ENCODE data around the gene IL3.

Gene IL3

GRCh38 chr5:132074091-132074771 is 13.8 kb downstream of the IL3 start:
- DNase-seq, result no peak

GRCh38 chr5:132074772-132075718 is 14.6 kb downstream of the IL3 start:
- DNase-seq, result no peak

GRCh38 chr5:132075719-132076077 is 15.2 kb downstream of the IL3 start:
- DNase-seq, result no peak

GRCh38 chr5:132076202-132076830 is 15.9 kb downstream of the IL3 start:
- DNase-seq, result no peak

GRCh38 chr5:132076983-132077382 is 16.5 kb downstream of the IL3 start:
- DNase-seq, result no peak

- no peak for DNase-seq
Observed at GRCh38 chr5:132079081-132079480, 18.6 kb downstream of the IL3 start.

- DNase-seq, result no peak
Observed at GRCh38 chr5:132079619-132080018, 19.2 kb downstream of the IL3 start.

- DNase-seq, result no peak
Observed at GRCh38 chr5:132080595-132080994, 20.1 kb downstream of the IL3 start.

GRCh38 chr5:132081458-132081857 is 21.0 kb downstream of the IL3 start:
- DNase-seq, result no peak

GRCh38 chr5:132082329-132083023 is 22.0 kb downstream of the IL3 start:
- DNase-seq, result no peak

- no peak for DNase-seq
Observed at GRCh38 chr5:132083071-132083678, 22.7 kb downstream of the IL3 start.

GRCh38 chr5:132085686-132086085 is 25.2 kb downstream of the IL3 start:
- no peak for DNase-seq

GRCh38 chr5:132086277-132086794 is 25.9 kb downstream of the IL3 start:
- no peak for DNase-seq

GRCh38 chr5:132087176-132087575 is 26.7 kb downstream of the IL3 start:
- DNase-seq, result no peak

GRCh38 chr5:132087661-132088060 is 27.2 kb downstream of the IL3 start:
- no peak for DNase-seq

- DNase-seq, result no peak
Observed at GRCh38 chr5:132089363-132089762, 28.9 kb downstream of the IL3 start.

GRCh38 chr5:132090107-132090506 is 29.7 kb downstream of the IL3 start:
- no peak for DNase-seq

GRCh38 chr5:132093271-132093670 is 32.8 kb downstream of the IL3 start:
- peak; percentile 66 for DNase-seq

GRCh38 chr5:132094393-132095076 is 34.1 kb downstream of the IL3 start:
- DNase-seq, result peak; percentile 8

- no peak for DNase-seq
Observed at GRCh38 chr5:132095077-132095410, 34.6 kb downstream of the IL3 start.

GRCh38 chr5:132095424-132095972 is 35.0 kb downstream of the IL3 start:
- DNase-seq, result no peak

- DNase-seq, result no peak
Observed at GRCh38 chr5:132096904-132097303, 36.4 kb downstream of the IL3 start.

Data from NCI-H82 (cell line).